T follicular helper cell (primary cell): ENCODE results near the gene AMPD3.

Experiments used
- DNase-seq: peaks from one replicate; pipeline ENCODE4 v3.0.0-alpha.2; 2020; ENCODE audit warnings: low read depth

Gene AMPD3

DNA sequence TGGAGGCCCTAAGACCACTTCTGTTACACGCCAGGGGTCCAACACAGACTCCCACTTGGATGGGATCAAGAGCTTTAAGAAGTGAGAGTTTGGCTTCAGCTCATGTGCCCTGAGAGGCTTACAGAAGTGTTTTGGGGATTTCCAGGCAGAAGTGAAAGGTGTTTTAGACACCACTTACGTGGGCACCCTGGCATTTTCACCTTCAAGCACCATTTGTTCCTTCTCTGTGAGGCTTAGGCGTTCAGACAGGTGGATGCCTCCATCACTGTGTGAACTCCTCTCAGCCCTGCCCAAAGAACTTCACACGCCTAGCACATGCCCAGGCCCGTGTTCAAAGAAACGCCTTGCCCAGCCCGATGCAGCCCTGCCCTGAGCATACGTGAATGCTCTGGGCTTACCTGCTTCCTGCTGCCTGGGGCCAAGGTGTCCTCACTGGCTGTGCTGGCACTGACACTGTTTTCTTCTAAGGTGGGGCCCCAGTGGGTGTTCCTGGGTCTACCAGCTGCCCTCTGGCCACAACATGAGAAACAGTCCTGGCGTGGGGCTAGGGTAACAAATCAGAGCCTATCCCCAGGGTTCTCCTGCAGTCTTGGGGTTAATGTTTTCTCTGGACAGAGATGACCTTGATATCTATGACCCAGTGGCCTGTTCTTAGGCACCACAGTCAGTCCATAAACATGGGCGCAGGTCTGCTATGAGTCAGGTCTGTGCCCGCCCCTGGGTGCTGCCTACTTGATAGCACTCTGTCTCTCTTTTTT lies 34.0 kb downstream of the AMPD3 start:
- DNase-seq, result no peak

DNA sequence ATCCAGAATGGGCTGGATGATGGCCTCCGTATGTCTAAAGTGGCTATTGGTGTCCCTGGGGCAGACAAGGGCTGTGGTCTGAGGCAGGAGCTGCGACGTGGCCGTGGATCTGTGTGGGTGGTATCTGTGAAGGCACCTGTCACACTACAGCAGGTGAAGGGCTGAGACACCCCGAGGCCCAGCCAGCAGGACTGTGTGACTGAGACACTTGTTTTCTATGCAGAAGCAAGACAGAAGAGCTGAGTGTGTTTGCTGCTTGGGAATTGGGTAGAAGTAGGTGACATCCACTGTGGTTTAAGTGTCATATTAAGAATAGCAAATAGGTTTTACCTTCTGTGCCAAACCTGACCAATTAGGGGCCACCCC lies 35.0 kb downstream of the AMPD3 start:
- DNase-seq, result no peak

DNA sequence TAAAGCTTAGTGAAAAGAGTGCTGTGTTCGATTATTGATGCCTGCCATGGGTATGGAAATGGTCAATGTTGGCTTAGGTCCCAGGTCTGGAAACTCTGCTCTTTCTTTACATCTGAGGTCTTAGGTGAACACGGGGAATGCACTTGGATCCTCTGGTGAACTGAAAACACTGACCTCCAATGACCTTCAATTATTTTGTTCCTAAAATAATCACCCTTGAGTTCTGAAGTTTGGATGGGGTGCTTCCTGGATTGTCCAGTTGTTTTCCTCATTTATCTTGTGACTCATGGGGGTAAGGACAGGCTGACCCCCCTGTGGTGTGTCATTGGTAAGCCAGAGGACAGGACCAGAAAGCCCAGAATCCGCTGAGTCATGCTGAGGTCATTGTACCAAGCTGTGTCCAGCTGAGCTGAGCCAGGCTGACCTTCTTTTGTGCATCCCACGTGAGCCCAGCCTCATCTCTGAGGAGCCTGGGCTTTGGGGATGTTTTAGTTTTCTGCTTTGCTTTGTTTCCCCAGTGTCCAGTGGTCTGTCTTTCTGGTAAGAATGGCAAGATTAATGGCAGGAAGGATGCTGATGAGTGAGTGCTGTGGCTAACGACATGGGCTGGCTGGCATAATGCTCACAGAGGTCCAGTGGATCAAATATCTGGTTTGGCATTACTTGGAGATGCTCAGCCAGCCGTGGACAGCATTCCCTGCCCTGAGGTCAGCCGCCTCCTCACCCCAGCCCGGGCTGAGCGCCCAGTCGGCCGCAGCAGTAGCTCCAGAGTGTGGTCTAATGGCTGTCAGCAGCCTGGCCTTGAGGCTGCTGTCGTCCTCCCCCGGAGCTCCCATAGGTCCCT lies 35.6 kb downstream of the AMPD3 start:
- no peak for DNase-seq

DNA sequence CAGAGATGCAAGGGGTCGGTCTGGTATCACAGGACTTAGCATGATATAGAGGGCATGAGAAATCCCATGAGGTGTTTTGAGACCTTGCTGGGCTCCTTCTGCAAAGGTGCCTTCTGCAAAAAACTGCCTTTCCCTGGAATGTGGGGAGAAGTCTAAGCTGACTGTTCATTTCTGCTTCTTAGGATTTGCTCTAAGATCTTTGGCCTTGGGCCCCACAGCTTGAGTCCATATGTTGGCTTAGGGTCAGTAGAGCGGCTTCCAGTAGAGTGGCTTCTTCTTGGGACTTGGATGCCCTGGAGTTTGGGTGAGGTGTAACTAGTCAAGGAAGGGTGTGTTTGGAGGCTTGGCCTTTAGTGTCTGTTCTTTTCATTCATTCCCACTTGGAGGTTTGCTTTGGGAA lies 37.0 kb downstream of the AMPD3 start:
- DNase-seq, result no peak

DNA sequence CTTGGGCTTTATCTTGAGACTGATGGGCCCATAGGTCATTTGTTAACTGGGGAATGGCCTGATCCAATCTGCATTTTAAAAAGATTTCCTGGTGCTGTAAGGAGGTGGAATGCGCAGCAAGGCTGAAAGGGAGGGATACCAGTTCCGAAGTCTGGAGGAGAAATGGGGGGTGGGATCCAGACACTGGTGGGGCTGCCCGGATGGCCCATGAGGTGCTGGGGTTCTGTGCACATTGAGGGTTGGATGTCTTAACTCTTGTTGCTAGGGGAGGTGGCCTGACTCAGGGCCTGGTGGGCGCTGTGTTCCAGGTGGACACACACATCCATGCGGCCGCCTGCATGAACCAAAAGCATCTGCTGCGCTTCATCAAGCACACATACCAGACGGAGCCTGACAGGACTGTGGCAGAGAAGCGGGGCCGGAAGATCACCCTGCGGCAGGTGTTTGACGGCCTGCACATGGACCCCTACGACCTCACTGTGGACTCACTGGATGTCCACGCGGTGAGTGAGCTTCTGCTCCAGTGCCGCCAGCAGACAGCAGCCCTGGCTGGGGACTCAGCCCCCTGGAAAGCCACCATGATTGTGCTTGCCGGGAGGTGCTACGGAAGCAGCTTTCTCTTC lies 38.1 kb downstream of the AMPD3 start:
- no peak for DNase-seq

DNA sequence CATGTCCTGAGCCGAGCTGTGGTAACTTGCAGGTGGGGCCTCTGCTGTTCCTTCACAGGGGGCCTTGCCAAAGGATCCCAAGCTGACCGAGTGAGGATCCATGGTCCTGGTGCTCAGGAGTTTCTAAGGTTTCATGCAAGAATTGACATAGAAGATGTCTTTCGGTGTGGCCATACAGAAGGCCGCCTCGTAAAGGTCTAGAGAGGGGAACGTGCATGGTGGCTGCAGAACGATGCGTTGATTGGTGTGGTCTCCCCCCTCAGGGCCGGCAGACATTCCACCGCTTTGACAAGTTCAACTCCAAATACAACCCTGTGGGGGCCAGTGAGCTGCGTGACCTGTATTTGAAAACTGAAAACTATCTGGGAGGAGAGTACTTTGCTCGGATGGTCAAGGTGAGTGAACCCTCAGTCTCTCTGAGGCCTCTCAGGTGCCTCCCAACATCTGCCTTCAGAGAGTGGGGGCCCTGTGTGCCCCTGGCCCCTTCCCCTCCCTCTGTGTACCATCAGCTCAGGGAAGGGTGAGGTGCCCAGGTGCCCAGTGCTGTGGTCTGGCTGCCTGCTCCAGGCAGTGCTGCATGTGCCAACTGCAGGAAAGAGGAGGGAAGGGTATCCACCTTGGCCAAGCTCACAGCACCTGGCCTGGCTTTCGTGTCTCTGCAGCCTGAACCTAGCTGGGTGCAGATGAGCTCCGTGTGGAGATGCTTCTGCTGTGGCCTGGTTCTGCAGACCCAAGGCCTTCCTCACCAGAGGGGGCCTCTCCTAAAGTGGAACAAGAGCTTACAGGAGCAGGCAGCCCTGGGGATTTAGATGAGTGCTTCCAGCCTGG lies 39.8 kb downstream of the AMPD3 start:
- DNase-seq, result no peak

DNA sequence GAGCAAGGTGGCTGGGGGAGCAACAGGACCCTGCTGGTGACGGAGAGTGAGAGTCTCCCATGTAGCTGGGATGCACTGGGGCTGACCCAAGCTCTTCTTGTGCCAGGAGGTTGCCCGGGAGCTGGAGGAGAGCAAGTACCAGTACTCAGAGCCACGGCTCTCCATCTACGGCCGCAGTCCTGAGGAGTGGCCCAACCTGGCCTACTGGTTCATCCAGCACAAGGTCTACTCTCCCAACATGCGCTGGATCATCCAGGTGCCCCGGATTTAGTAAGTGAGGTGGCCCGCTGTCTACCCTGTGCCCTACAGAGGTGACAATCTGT lies 40.4 kb downstream of the AMPD3 start:
- DNase-seq, result no peak

DNA sequence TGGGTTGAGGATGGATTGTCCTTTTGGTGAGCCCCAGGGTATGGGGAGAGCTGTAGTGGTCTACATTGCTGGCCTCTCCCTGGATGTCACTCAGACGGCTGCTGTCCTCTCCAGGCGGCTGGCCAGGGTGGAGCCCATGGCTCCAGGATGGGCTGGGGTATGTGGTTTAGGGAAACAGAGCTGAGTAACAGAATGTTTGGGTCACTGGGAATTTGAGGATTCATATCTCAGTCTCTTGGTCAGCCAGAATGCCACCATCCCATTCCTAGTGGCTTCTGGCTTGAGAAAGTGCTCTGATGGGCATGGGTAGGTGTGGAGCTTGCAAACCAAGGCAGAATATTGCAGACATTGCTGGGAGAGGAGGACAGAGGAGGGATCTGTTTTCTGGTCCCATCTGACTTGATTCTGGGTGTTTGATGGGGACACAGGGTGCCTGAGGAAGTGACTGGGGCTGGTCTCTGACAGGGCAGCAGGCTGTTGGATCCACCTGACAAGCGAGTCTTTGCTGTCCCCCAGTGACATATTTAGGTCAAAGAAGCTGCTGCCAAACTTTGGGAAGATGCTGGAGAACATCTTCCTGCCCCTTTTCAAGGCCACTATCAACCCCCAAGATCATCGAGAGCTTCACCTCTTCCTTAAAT lies 41.4 kb downstream of the AMPD3 start:
- no peak for DNase-seq

DNA sequence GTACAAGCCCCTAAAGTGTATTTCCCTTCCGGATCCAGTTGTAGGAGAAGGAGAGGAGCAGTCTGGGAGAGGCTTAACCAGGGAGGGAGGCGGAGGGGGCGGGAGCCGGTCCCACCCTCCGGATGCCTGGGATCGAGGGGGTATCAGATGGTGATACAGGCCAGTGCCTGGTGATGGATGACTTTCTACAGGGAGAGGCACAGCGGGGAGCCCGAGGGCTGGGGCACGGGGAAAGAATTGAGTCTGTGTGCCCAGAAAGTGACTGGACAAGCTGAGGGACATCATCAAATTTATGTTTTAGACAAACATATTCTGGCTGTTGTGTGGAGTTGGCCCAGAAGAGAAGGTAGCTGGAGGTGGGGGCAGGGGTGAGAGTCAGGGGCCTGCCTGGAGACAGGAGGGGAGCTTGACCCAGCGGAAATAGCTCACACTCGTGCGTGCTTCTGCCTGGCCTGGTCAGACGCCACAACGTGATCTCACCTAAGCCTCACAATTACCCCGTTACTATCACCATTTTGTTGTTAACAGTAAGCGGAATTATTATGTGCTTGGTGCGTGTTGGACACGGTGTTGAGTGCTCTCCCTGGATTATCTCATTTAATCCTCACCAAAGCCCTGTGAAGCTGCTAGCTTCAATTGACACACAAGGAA lies 42.4 kb downstream of the AMPD3 start:
- DNase-seq, result no peak

DNA sequence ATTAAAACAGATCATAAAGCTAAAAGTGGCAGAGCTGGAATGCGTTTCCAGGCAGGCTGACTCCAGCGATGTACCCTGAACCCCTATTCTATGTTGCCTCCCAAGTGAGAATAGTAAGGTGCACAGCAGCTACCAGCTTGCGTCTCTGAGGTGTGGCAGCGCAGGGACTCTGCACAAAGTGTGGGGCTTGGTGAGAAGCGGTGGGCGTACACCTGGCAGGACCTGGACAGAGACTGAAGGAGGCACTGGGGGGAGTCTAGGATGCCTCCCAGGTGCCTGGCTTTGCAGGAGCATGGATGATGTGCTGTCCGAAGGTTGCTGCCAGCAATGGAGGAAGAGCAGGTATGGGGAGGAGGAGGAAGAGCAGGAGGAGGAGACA lies 42.9 kb downstream of the AMPD3 start:
- DNase-seq, result no peak

DNA sequence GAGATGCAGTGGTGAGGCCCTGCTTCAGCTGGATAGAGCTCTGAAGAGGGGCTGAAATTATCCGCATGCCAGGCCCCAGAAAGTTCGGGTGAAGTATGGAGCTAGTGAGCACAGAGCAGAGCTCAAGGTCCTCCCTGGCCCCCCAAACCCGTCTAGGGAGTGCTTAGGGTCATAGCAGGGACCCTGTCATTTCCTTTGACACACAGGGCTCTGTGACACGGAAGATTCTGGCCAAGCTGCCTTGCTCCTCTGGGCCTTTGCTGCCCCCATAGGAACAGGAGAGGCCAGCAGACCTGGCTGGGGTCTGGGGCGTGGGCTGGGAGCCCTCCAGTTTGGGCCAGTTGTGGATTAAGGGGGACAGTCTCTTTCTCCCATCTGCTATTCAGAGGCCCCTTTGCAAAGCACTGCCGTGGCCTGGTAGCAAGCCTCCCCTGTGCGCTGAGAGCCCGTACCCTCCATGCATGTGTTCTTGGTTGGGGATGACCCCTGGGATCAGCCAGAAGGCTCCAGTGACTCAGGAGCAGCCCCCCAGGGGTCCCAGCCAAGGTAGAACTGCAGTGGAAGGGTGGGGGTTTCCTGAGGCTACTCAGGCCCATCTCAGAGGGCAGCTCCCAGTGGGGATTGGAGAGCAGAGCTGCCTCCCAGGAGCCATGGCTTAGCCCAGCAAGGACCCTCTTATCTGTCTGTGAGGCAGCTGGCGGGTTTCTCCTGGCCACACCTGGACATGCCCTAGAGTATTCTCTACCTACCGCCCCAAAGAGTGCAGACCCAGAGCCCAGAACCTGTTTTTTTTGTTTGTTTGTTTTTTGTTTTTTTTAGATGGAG lies 43.6 kb downstream of the AMPD3 start:
- DNase-seq, result no peak

DNA sequence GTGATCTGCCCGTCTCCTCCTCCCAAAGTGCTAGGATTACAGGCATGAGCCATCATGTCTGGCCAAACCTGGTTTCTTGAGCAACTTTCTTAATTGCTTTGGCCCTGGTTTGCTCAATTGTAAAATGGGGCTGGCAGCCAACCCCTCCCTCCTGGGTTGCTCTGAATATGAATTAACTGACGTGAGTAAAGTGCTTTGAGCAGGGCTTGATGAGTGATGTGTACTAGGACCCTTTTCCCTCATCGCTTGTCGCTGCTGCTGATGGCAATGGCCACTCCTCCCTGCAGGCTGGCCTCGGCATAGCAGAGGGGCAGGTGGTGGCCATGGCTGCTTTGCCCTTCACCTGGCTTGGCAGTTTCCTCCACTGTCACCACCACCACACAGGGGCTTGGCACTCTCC lies 44.4 kb downstream of the AMPD3 start:
- DNase-seq, result no peak

DNA sequence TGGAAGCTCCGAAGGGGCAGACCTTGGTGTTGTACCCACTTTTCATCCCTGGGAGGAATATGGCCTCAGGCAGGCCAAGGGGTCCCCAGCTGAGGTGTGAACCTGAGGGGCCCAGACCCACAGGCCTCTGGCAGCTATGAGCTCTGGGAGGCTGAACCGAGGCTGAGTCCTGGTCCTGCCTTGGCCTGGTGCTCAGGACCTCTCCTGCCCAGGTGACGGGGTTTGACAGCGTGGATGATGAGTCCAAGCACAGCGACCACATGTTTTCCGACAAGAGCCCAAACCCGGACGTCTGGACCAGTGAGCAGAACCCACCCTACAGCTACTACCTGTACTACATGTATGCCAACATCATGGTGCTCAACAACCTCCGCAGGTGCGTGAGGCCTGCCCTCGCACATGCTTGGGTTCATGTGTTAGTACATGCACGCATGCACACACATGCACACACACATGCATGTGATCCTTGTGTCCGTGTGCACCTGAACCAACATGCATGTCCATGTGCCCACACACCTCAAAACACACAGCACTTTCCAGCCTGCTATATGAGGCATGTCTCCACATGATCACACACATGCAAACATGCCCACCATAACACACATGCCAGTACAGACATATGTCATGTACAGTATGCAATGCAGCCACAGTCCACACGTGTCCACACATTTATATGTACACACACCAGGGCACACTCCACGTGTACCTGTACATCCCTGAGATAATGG lies 45.0 kb downstream of the AMPD3 start:
- no peak for DNase-seq

DNA sequence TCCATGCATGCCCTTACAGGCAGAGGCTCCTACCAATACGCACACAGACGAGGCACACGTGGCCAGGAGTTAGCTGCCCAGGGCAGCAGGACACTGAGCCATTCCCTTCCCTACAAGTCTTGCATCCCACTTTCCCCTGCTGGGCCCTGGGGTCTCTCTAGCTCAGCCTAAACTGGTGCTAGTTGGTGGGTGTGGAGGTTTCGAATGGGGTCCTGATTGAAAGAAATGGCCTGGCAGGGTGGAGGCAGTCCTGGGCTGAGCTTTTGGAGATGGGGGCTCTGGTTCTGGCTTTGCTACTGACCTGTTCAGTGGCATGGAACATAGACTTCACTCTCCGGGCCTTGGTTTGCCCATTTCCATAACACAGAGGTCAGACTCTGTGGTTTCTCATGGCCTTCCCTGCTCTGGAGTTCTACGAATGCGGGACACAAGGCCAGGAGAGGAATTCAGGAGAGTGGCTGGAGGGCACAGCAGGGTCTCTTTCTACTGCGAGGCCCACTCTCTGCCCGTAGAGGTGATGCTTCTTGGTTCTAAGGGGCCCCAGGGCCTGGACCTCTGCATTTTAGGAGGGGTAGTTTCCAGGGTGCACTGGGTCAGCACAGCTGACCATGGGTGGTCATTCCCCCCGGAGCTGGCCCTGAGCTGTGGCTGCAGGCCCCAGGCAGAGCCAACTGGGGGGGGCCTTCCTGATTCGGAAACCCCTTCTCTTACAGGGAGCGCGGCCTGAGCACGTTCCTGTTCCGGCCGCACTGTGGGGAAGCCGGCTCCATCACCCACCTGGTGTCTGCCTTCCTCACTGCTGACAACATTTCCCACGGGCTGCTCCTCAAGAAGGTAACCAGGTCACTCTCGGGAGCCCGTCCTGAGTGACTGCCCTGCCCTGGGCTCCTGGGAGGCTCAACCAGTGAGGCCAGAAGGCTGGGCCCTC lies 46.0 kb downstream of the AMPD3 start:
- DNase-seq, result no peak

DNA sequence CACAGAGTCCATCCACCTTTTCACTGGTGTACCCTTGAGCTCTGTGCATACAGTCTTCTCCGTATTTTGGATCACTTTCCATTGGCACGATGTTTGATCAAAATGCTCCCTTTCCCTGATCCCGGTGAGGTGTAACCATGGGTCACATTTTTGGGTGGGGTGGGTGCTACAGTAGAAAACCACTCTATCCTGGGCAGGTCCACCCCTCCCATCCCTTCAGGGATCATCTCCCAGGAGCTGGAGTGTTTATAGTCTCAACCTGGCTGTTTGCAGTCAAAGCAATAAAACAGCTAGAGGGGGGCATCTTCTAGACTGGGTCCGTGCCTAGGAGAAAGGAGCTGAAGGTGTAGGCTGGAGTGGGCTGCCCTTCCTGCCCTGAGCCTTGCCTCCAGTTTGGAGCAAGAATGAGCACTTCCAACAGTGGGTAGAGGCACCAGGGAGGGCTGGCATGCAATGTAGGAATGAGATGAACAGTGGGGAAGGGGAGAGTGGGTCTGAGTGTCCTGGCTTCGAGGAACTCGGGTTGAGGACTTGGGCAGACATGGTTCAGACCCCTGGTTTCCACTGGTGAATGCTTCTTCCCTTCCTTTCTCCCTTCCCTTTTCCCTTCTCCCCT lies 47.1 kb downstream of the AMPD3 start:
- DNase-seq, result no peak

DNA sequence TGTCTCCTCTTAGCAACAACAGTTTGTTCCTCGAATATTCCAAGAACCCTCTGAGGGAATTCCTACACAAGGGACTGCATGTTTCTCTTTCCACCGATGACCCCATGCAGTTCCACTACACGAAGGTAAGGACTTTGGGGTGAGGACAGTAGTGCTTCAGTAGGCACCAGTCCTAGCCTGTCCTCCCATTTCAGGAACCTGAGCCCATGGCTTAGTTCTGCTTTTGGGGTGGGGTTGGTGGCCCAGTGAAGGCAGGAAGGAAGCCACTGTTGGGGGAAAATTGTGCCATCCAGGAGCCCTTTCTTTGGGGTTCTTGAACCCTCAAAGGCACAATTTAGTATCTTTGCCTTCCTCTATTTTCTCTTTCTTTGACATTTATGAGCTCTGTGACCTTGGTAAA lies 47.7 kb downstream of the AMPD3 start:
- no peak for DNase-seq

DNA sequence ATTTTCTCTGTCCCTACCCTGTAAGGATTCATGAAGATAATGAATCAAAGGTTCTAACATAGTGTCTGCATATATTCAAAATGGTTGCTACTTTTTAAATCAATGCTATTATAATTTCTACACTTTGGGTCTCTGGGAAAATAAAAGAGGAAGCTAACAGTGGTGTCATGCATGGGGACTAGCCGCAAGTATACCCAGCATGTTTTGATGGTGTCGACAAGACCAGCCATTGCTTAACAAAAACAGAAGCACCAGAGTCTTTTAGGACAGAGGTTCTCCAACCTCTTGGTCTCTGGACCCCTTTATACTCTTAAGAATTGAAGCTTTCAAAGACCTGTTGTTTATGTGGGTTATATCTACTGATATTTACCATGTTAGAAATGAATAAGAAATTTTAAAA lies 48.2 kb downstream of the AMPD3 start:
- DNase-seq, result no peak

DNA sequence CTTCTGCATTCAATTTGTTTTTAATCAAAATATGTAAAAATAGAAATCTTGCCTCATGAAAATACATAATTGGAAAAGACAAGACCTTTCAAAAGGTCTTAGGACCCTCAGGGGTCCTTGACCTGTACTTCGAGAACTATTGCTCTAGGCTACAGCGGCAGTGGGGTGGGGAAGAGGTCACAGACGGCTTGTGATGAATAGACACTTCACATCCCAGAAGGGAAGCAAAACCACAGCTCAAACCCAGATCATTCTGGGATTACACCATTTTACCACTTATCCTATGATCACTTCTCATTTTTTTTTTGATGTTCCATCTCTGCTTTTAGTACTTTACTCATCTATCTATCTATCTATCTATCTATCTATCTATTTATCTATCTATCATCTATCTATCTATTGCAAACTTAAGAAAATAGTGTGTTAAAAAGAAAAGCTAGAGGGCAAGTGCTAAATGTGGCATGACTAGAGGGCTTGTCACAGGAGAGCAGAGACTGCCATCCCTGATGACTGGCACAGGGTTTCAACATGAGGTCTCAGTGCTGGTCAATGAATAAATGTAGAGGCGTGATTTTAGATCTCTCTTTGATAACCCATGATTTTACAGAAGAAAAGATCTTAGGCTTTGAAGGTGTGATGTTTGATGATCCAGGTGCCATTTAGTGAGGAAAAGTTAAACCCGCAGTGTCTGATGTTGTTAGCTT lies 48.9 kb downstream of the AMPD3 start:
- no peak for DNase-seq
